HG03108 (cell line): Measurements from ENCODE around the gene SPACA4.

ENCODE experiments used
- ATAC-seq: cut with Tn5 transposase; IDR thresholded peaks from one replicate; pipeline ENCODE4 v1.9.1; 2021; ENCODE audit warnings: moderate library complexity; ENCODE audit not compliant: unreplicated experiment

The SPACA4 gene

DNA sequence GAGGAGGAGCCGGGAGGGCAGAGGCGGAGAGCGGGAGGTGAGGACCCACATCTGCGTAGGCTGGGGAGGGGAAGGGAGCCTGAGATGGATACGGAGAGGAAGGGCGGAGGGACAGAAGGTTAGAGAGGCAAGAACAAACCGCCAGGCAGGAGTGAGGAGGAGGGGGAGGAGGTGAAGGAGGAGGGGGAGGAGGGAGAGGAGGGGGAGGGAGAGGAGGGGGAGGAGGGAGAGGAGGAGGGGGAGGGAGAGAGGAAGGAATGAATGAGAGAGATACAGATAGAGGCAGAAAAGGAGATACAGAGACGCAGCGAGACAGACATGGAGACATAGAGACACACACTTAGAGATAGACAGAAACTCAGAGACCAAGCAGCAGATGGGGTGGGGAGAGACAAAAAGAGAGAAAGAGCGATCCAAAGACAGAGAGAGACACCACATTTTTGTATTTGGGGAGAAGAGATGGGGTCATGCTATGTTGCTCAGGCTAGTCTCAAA is 40.2 kb downstream of the SPACA4 start:
- no peak for ATAC-seq

DNA sequence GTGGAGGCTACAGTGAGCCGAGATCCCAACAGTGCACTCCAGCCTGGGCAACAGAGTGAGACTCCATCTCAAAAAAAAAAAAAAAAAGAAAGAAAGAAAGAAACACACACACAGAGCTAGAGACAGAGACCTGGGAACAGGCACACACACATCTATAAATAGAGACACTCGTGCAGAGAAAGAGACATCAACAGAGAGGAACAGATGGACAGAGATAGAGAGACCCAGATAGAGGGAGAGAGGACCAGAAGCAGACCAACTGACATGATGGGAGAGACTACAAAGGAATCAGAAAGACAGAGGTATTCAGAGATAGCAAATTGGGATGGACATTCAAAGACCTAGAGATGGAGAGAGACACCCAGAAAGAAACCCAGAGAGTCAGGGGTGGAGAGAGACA is 41.6 kb downstream of the SPACA4 start:
- ATAC-seq: no peak

DNA sequence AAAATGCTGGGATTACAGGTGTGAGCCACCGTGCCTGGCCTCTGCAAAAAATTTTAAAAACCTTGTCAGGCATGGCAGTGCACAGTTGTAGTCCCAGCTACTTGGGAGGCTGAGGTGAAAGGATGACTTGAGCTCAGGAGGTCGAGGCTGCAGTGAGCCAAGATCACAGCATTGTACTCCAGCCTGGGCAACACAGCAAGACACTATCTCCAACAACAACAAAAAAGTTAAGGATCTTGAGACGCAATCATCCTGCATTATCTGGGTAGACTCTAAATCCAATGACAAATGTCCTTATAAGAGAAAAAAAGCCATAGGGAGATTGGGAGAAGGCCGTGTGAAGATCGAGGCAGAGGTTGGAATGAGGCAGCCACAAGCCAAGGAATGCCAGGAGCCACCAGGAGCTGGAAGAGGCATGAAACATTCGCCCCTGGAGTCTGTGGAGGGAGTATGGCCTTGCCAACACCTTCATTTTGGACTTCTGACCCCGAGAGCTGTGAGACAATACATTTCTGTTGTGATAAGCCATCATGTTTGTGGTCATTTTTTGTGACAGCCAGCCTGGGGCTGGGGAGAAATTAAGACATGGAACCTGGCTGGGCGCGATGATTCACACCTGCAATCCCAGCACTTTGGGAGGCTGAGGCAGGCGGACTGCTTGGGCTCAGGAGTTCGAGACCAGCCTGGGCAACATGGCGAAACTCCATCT is 44.6 kb downstream of the SPACA4 start:
- ATAC-seq: no peak

DNA sequence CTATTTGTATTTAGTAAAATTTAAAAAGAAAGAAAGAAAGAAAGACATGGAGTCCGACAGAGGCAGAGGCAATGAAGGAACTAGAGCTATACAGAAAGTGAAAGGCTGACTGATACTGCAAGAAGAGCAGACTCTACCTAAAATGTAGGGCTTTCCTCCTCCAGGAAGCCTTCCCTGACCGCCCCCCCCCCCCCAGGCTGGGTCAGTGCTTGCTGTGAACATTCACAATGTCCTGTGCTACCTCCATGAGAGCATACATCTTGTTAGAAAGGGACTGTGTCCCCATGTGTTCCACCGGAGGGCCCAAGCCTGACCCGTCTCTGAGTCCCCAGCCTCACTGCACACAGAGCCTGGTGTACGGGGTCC is 45.1 kb downstream of the SPACA4 start:
- no peak for ATAC-seq

DNA sequence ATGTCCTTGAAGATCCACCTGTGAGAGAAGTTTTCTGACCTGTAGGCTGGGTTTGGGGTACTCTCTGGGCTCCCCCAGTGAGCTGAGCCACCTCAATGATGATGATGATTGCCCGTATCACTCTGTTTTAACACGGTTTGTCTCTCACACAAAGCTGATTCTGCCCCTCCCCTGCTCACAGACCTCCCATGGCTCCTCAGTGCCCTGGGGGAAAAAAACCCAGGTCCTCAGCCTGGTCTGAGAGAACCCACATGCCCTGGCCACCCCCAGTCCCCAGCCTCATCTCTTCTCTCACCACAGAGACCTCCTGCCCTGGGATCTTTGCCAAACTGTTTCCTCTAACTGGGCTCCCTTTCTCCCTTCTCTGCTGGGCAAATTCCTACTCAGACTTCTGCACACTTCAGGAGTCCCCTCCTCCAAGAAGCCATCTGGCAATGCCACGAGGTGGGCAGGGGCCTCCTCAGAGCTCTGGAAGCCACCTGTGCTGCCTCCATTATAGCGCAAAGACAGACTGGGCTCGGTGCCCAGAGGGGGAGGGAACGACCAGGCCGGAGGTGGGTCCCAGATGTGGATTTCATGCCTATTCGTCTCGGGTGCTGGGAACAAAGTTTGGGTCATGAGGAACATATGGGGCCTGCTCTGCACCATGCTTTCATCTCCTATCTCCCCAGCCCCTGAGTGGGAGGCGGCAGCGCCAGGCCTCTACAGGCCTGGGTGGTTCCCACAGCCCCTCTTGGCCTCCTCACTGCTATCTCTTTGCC is 47.9 kb downstream of the SPACA4 start:
- no peak for ATAC-seq

DNA sequence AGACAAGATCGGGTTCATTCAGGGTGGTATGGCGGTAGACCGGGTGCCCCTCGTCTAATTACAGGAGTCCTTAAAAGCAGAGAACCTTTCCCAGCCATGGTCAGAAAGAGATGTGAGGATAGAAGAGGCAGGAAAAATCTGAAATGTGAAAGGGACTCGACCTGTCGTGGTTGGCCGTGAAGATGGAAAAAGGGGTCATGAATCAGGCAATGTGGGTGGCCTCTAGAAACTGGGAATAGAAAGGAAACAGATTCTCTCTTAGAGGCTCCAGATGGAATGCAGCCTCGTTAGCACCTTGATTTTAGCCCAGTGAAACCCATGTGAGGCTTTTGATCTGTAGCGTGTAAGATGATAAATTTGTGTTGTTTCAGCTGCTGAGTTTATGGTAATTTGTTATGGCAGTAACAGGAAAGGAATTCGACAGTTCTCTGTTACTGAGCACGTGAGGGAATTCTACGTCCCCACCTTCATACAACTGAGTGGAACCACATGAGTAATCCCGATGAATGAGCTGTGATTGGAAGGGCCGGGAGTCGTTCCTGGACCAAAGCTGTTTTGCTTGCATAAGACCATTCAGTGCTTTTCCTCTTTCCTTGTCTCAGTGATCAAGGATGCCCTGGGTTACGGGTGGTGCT is 50.4 kb downstream of the SPACA4 start:
- ATAC-seq: no peak
